Prostate gland (tissue), 2 donors: ENCODE data around the gene TRIM37.

Experiments used
- CTCF ChIP-seq, 4 experiments: fragments of 200-600 bp in 2 of 4; fragments of 450-650 bp in 2 of 4; sonication (generic) in 2 of 4; IDR thresholded peaks; 1 replicate in 3 of 4; 2 replicates in 1 of 4; pipeline ENCODE4 v1.5.1; 2016 to 2019; ENCODE audit warnings: antibody characterized with exemption in 4 of 4, mild to moderate bottlenecking in 2 of 4, moderate library complexity in 2 of 4
- POLR2A ChIP-seq: fragments of 450-650 bp; IDR thresholded peaks from one replicate; pipeline ENCODE4 v1.6.1; 2016; ENCODE audit warnings: antibody characterized with exemption, mild to moderate bottlenecking

DNA sequence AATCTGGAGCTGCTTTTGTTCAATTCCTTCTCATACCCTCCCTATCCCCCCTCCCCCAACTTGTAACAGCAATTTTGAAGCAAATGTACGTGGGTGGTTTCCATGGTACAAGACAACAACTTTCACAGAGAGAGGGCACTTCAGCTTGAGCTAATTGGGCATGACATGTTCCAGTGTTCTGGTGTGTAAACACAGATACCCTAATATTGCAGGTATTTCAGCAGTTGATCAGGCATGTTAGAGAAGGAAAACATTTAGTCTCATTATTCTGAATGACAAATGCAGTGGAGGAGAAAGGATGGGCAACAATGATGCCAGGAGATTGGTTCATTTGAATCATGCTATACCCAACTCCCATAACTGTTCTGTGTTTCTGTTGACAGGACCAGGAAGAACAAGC, 137.5 kb downstream of the TRIM37 start:
- no peak for TF ChIP-seq CTCF (IDR thresholded peaks at IDR 0.05)
- no peak for TF ChIP-seq POLR2A
